ENCODE data around the gene PSME1.

Gene PSME1

GRCh38 chr14:24172261-24172860 lies 36.4 kb downstream of the PSME1 start:
- DNase-seq (ENCODE audit: low spot score), result no peak

DNA sequence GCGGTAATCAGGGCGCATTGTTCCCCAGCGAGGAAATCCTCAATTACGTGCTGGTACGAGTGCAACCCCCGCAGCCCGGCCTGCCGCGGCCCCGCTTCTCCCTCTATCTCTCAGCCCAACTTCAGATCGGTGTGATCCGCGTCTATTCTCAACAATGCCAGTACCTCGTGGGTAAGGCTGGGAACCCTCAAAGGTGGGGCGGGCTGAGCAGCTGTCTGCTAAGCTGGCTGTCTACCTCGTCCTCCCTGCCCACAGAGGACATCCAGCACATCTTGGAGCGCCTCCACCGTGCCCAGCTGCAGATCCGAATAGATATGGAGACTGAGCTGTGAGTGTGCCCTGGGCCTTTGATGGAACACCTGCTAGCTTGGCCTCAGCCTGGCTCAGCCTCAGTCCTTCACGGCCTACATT lies 36.9 kb downstream of the PSME1 start:
- DNase-seq (ENCODE audit: low spot score), result no peak

DNA sequence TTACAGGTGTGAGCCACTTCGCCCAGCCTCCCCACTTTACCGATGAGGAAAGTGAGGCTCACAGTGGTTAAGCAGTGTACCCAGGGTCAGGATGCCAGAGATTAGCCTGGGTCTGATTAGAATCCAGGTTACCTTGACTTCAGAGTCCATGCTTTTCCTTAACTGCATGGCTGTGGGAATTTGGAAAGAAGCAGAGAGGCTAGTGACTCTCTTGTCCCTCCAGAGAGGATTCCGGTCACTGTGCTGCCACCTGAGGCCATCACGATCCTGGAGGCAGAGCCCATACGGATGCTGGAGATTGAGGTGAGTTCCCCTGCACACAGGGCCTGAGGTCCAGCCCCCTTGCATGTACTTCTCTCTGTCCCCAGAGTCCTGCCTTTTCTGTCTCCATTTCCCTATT lies 40.6 kb downstream of the PSME1 start:
- DNase-seq (ENCODE audit: low spot score), result no peak

DNA sequence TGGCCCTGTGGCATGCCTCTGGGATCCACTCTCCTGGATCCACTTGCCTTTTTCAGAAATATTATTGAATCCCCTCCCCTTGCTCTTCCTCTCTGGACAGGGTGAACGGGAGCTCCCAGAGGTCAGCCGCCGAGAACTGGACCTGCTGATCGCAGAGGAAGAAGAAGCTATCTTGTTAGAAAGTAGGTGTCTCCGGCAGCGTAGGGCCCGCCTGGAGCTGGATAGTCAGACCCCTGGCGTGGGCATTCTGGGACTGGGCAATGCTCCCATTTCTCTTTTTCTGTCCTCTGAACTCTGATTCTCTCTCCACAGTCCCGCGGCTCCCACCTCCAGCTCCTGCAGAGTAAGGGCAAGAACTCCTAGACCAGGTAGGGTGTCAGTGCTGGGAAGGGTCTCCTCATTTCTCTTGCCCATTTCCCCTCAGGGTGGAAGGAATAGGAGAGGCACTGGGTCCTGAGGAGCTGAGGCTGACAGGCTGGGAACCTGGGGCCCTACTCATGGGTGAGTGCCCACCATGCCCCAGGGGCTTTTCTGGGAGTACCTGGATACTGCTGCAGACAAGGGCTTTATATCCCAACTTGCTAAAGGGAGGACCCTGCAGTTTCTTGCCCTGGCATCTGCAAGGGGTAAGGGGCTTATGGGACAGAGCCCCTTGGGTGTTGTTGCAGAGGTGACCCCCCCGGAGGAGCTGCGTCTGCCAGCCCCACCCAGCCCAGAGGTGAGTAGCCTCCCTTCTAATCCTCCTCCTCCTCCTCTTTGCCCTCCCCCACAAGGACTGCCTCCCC lies 41.2 kb downstream of the PSME1 start:
- DNase-seq (ENCODE audit: low spot score), result no peak

DNA sequence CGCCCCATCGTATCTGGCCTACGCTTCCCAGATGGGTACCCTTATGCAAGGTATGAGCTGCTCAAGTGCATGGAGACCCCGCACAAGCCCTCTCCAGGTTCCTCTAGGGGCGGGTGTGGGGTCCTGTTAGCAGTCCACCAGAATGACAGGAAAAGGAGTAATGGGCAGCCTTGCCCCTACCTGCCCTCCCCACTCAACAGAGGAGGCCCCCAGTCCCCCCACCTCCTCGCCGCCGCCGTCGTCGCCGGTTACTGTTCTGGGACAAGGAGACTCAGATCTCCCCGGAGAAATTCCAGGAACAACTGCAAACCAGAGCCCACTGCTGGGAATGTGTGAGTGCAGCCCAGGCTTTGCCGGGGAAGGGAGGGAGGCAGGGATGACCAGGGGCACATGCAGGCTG lies 41.9 kb downstream of the PSME1 start:
- DNase-seq (ENCODE audit: low spot score), result no peak

GRCh38 chr14:24178399-24179178 lies 42.6 kb downstream of the PSME1 start:
- DNase-seq (ENCODE audit: low spot score), result no peak

GRCh38 chr14:24179294-24179960 lies 43.4 kb downstream of the PSME1 start:
- no peak for DNase-seq (ENCODE audit: low spot score)

- peak; percentile 42 for DNase-seq (ENCODE audit: low spot score)
These were observed 44.2 kb downstream of the PSME1 start for GRCh38 chr14:24179961-24180796.

DNA sequence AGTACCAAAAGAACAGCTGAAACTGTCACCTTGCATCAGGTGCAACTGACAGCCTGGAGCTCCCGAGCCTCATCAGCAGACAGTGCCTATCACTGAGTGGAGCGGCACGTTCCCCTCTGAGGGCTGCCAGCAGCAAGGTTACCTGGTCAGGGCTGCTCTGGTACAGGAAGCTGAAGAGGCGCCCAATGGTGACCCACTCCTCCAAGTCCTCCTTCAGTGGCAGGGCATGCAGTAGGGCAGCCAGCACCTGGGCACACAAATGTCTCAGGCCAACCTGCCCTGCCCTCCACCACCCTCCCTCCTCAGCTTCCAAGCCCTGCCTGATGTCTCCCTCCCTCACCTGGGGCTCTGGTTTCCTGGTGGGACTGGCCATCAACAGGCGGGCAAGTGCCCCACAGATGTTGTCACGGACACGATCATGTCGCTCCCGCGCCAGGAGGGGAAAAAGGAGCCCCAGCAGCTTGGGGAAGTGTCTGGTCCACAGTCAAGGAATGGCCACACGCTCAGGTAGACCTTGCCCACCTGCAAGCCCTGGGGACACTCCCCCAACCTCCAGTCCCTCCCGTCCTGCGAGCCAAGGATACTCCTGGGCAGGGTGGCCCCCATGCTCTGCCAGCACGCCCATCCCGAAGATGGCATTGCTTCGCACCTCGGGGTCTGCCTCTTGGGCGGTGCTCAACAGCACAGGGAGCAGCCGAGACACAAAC lies 45.5 kb downstream of the PSME1 start:
- DNase-seq (ENCODE audit: low spot score), result no peak

GRCh38 chr14:24182110-24182882 lies 46.3 kb downstream of the PSME1 start:
- DNase-seq (ENCODE audit: low spot score), result no peak

DNA sequence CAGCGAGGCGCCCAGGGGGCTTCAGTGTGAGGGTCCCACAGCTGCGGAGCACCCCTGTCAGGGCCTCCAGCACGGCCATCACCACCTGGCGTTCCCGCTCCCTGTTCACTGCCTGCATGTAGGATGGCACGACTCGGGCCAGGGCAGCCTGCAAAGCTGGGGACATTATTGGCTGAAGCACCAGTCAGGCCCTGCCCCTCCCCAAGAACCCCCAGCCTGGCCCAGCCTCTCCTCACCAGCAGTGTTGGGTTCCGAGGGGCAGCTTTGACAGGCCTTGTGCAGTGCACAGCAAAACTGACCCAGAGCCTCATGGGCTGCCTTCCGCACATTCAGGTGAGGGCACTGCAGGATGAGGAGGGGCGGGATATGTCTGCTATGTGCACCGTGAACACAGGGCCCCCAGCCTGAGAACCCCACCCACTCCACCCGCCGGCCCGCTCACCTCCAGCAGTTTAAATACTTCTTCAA lies 47.1 kb downstream of the PSME1 start:
- no peak for DNase-seq (ENCODE audit: low spot score)

- DNase-seq (ENCODE audit: low spot score), result no peak
These were observed 48.3 kb downstream of the PSME1 start for GRCh38 chr14:24184104-24184970.

- no peak for DNase-seq (ENCODE audit: low spot score)
These were observed 49.0 kb downstream of the PSME1 start for GRCh38 chr14:24185026-24185425.

DNA sequence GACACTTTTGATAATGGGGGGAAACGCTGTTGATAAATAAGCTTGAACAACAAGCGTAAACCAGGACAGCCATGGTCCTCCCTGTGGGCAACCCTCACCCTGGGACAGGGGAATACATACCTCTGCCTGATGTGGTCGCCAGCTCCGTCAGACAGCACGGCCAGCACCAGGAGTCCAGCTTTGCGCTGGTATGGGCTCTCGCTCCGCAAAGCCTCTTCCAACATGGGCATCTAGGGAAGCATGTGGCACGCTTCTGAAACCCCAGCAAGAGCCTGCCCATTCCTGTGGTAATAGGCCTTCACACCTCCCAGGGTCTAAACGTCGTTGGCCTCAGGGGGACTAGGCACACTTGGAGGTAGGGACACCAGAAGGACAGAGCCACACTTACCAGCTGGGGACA lies 49.7 kb downstream of the PSME1 start:
- DNase-seq (ENCODE audit: low spot score), result no peak

GRCh38 chr14:24186831-24187538 lies 51.0 kb downstream of the PSME1 start:
- DNase-seq (ENCODE audit: low spot score), result no peak

DNA sequence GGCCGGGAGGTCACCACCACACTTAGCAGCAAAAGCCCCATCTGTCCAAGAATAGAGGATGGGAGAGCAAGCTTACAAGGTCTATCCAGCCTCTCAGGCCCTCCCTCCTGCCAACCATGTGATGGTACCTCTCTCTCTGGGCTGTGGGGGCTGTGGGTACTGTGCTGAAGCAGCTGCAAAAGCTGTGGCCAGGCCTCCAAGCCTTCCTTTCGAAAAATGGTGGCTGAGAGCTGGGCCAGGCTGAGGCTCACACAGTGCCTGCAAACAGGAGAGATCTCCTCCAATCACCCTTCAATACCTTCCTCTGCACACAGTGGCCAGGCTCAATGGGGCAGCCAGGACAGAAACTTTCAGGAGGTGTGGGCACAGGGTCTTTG lies 51.5 kb downstream of the PSME1 start:
- no peak for DNase-seq (ENCODE audit: low spot score)
